GM23248 (cell line): ENCODE measurements around the gene TFEB. TPM values are rescaled to one million over a fixed set of nuclear protein-coding genes. Genes with fewer than 3 reads are reported as not detected.

Source experiments
- DNase-seq: peaks from one replicate; pipeline ENCODE4 v3.0.0-alpha.2; 2015
- H2AFZ ChIP-seq: fragments of 200-600 bp; sonication (generic); 2 replicates; pipeline ENCODE4 v1.6.1; 2016; ENCODE audit warnings: antibody characterized with exemption
- H3F3A ChIP-seq: fragments of 200-600 bp; sonication (generic); 2 replicates; pipeline ENCODE4 v1.6.1; 2016; ENCODE audit warnings: mild to moderate bottlenecking, antibody characterized with exemption, mixed run types; ENCODE audit not compliant: insufficient read depth
- H3K27ac ChIP-seq: fragments of 200-600 bp; sonication (generic); 2 replicates; pipeline ENCODE4 v1.5.1; 2016; ENCODE audit warnings: mild to moderate bottlenecking
- H3K27me3 ChIP-seq: fragments of 200-600 bp; sonication (generic); replicated peaks from 2 replicates; pipeline ENCODE4 v1.6.1; 2016; ENCODE audit warnings: mild to moderate bottlenecking; ENCODE audit not compliant: insufficient read depth
- H3K36me3 ChIP-seq: fragments of 200-600 bp; sonication (generic); 2 replicates; pipeline ENCODE4 v1.6.1; 2016; ENCODE audit warnings: low read depth, mild to moderate bottlenecking
- H3K4me1 ChIP-seq: fragments of 200-600 bp; sonication (generic); 2 replicates; pipeline ENCODE4 v1.6.1; 2016; ENCODE audit warnings: mild to moderate bottlenecking; ENCODE audit not compliant: insufficient read depth
- H3K4me2 ChIP-seq: fragments of 200-600 bp; sonication (generic); one replicate; pipeline ENCODE4 v1.6.1; 2016; ENCODE audit warnings: mild to moderate bottlenecking; ENCODE audit not compliant: unreplicated experiment
- H3K4me3 ChIP-seq: fragments of 200-600 bp; sonication (generic); 2 replicates; pipeline ENCODE4 v1.5.1; 2016; ENCODE audit warnings: mild to moderate bottlenecking
- H3K79me2 ChIP-seq: fragments of 200-600 bp; sonication (generic); 2 replicates; pipeline ENCODE4 v1.6.1; 2016; ENCODE audit warnings: mild to moderate bottlenecking; ENCODE audit not compliant: insufficient read depth
- H3K9ac ChIP-seq: fragments of 200-600 bp; sonication (generic); 2 replicates; pipeline ENCODE4 v1.6.1; 2016; ENCODE audit warnings: mild to moderate bottlenecking
- H3K9me2 ChIP-seq: fragments of 200-600 bp; sonication (generic); 2 replicates; pipeline ENCODE4 v1.6.1; 2016; ENCODE audit warnings: mixed run types, mild to moderate bottlenecking, moderate library complexity; ENCODE audit not compliant: insufficient read depth
- H3K9me3 ChIP-seq: fragments of 200-600 bp; sonication (generic); one replicate; pipeline ENCODE4 v1.6.1; 2017; ENCODE audit warnings: low read depth
- H4K20me1 ChIP-seq: fragments of 200-600 bp; sonication (generic); 2 replicates; pipeline ENCODE4 v1.6.0; 2016; ENCODE audit not compliant: insufficient read depth
- EZH2 ChIP-seq: fragments of 200-600 bp; sonication (generic); IDR thresholded peaks from 2 replicates; pipeline ENCODE4 v1.6.1; 2018; ENCODE audit warnings: antibody characterized with exemption, mild to moderate bottlenecking; ENCODE audit not compliant: insufficient read depth, poor library complexity, severe bottlenecking
- EZH2phosphoT487 ChIP-seq: fragments of 200-600 bp; sonication (generic); IDR thresholded peaks from 2 replicates; pipeline ENCODE4 v1.6.1; 2018; ENCODE audit warnings: antibody characterized with exemption, moderate library complexity, mild to moderate bottlenecking, low read depth; ENCODE audit not compliant: insufficient read depth
- WGBS, 2 experiments: methylation state at CpG; one replicate each; pipeline ENCODE4 v1.1.6; 2015 to 2017; ENCODE audit warnings: low lambda C conversion rate in 2 of 2, low coverage in 1 of 2; ENCODE audit errors: missing lambda C conversion rate in 2 of 2; 5-methylcytosine and 5-hydroxymethylcytosine counted together
- in situ Hi-C: fragments of 300-500 bp; cut with MboI; formaldehyde crosslinking; loops from 2 replicates; pipeline ENCODE4 v1.15.0; 2020
- polyA plus RNA-seq: library from polyadenylated mRNA; unstranded; fragments of >200 nt; fragmentation: Nextera tagmentation; extraction: Ambion mirVana; gene quantifications from 2 replicates; pipeline ENCODE4 v1.2.1, GENCODE V29; 2016
- total RNA-seq: library from RNA; depleted of rRNA; stranded (reverse); fragments of >200 nt; shearing (Covaris generic); gene quantifications from 2 replicates; pipeline ENCODE4 v1.2.3, GENCODE V29; 2014

TFEB gene
- total and polyA plus RNA-seq, 2 experiments from 2014 or later = 5.5 to 5.7 TPM

DNA sequence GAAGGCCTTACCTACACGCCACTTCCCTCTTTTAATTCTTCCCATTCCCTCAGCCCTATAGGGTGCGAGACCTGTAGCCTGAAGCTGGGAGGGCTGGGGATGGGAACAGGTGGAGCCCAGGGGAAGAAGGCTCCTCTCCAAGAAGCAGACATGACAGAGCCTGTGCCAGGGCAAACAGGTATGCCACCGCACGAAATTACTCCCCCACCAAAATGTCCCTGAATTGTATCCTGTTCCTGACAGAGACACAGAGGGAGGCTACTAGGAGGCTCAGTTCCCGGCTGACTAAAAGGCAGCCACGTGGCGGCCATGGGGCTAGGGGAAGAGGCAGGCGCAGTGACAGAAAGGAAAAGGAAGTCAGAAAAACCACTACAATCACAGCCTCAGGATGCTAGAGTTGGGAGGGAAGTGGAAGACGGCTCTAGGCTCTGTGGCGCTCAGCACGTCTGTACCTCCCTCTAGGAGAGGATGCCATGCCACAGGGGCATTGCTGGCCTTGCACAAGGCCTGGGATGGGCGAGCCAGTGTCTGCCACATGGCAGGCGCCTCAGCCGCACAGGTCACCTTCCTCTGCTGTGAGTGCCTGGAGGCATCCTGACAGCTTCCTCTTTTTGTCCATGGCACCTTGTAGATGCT lies 27.7 kb downstream of the TFEB start:
- Histone ChIP-seq H3F3A (0 out of 2 replicates have a peak, but pooled peaks cover 11% of the 10 kb centered on the region), H3K4me1 (peaks cover 20% of the 10 kb centered on the region), H4K20me1 (no peaks in the 10 kb centered on the region), H3K36me3 (no peaks in the 10 kb centered on the region), H3K9me3 (no peaks in the 10 kb centered on the region), H3K4me3 (no peak overlapping the region), H2AFZ (no peak overlapping the region), H3K4me2 (no peak overlapping the region), H3K9ac (no peak overlapping the region), H3K79me2 (no peaks in the 10 kb centered on the region), H3K9me2 (no peaks in the 10 kb centered on the region), H3K27ac (no peak overlapping the region), H3K27me3 (no peaks in the 10 kb centered on the region)
- DNase-seq = no peak
- in situ Hi-C loops = no loop called here
- TF ChIP-seq EZH2 (no peak), EZH2phosphoT487 (no peak)
- WGBS, 2 experiments = 88% methylated on average over 14 of the region's 14 CpGs

DNA sequence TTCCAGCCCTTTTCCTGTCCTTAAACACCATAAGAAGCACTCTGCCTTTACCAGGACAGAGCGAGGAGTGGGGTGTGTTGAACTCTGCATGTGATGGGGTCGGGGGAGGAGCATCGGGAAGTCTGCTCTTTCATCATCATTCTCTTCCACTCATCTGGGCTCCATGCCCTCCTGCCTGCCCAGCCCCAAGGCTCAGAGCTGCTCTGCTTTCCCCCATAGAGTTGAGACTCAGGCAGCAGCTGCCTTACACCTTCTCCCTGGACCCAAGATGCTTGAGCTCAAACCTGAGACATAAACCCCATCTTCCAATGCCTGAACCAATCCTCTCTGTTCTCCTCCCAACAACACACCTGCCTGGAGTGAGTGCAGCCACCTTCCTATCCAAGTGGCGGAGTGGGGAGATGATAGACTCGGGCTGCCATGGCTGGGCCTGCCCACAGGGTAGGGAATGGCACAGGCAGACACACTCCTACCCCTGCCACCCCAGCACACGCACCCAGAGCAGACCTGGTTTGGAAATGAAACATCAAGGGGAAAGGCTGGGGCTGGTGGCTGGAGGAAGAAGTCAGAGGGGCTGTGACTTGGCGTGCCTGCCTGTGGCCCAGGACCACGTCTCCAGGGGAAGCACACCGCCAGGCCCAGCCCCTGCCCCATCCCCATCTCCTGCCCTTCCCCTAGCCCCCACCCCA lies 28.4 kb downstream of the TFEB start:
- Histone ChIP-seq H3K9me3 (no peaks in the 10 kb centered on the region), H2AFZ (no peak overlapping the region), H3K27me3 (no peaks in the 10 kb centered on the region), H3K9me2 (no peaks in the 10 kb centered on the region), H3K36me3 (no peaks in the 10 kb centered on the region), H3K4me1 (peaks cover 18% of the 10 kb centered on the region), H3K9ac (peak overlapping the region; percentile 35; the same call in 1 of the 2 replicates), H3K4me3 (no peak overlapping the region), H3F3A (0 out of 2 replicates have a peak, but pooled peaks cover 11% of the 10 kb centered on the region), H3K27ac (peak overlapping the region; percentile 68), H4K20me1 (no peaks in the 10 kb centered on the region), H3K4me2 (peak overlapping the region; percentile 21), H3K79me2 (no peaks in the 10 kb centered on the region)
- peak; percentile 77 for DNase-seq
- WGBS, 2 experiments = 64 to 73% methylated on average over 7 to 9 of the region's 9 CpGs
- TF ChIP-seq EZH2 (no peak), EZH2phosphoT487 (no peak)
- in situ Hi-C loops = no loop called here

DNA sequence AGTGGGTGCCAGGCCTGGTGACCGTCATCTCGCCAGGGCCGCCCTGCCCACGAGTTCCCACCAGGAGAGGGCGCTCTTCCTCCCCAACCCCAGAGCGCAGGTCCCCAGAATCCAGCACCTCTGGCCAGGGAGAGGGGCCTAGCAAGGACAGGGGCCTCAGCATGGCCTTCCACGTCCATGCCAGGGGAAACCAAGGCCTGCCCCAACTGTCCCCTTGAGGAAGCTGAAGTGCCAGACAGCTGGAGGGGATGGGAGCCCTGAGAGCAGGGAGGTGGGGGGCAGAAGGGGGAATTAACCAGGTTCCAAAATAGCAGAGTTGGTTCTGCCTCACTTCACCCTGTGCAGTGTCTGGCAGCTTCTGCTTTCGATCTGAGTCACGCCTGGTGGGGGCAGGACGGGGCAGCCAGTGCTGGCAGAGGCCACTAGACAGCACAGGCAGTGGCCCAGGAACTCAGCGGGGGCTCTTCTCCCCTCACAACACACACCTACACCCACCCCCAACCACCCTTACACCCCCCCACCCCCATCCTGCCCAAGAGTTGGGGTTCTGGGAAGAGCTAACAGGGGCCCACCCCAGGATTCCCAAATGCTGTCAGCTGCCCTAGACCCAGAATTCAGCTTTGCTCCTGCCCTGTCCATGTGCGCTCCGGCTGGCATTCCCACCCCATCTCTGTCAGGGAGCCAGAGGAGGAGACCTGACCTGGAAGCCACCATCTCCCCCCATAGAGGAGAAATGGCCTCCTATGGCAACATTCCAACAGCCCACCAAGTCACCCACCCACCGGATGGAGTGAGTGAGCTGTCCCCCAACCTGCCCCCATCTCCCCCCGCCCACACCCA lies 29.2 kb downstream of the TFEB start:
- peaks cover 18% of the 10 kb centered on the region for H3K4me1 ChIP-seq
- 0 out of 2 replicates have a peak, but pooled peaks cover 11% of the 10 kb centered on the region for H3F3A ChIP-seq
- H3K9me3 ChIP-seq = no peaks in the 10 kb centered on the region
- H3K9me2 ChIP-seq = no peaks in the 10 kb centered on the region
- in situ Hi-C loops = no loop called here
- DNase-seq = peak; percentile 91
- peak overlapping the region; percentile 68 for H3K27ac ChIP-seq
- peak overlapping the region; percentile 69 for H3K9ac ChIP-seq
- no peak overlapping the region for H3K4me3 ChIP-seq
- no peaks in the 10 kb centered on the region for H3K79me2 ChIP-seq
- WGBS, 2 experiments = 4 to 5% methylated on average over 10 to 15 of the region's 15 CpGs
- peak overlapping the region; percentile 52 for H3K4me2 ChIP-seq
- no peaks in the 10 kb centered on the region for H4K20me1 ChIP-seq
- peak overlapping the region; percentile 66 for H2AFZ ChIP-seq
- TF ChIP-seq EZH2 (no peak), EZH2phosphoT487 (no peak)
- no peaks in the 10 kb centered on the region for H3K27me3 ChIP-seq
- no peaks in the 10 kb centered on the region for H3K36me3 ChIP-seq

DNA sequence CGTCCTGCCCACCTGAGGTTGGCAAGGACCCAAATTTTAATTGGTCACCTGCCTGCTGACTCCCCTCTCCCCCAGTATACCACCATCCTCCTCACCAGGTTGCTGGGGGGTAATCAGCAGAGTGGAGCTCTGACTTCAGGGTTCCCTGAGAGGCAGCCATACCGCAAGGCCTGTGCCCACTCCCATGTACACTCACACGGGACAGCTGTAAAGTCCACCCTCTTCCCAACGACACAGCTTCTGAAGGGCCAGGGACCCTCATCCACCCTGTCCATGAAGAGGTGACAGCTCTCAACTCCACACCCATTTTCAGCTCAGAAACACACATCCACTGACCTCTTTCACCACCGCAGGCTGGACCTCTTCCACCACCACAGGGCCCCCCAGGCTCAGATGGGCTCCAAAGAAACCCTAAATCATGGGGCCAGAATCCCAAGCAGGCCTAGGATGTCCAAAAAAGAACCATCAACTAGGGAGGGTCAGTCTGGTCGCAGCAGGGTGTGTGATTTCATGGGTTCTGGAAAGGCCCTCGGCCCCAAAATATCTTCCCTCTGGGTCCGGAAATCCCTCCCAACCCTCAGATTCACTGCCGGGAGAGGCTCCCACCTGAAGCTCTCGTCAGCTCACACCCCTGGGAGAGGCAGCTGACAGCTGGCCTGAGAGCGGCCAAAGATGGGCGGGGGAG lies 30.0 kb downstream of the TFEB start:
- Histone ChIP-seq H3K9me2 (no peaks in the 10 kb centered on the region), H3K4me2 (peak overlapping the region; percentile 52), H3K79me2 (no peaks in the 10 kb centered on the region), H3K36me3 (no peaks in the 10 kb centered on the region), H3K9ac (peak overlapping the region; percentile 69), H3K4me3 (no peak overlapping the region), H2AFZ (peak overlapping the region; percentile 66), H3F3A (0 out of 2 replicates have a peak, but pooled peaks cover 11% of the 10 kb centered on the region), H3K27ac (peak overlapping the region; percentile 68), H4K20me1 (no peaks in the 10 kb centered on the region), H3K4me1 (peaks cover 18% of the 10 kb centered on the region), H3K27me3 (no peaks in the 10 kb centered on the region), H3K9me3 (no peaks in the 10 kb centered on the region)
- DNase-seq = no peak
- in situ Hi-C loops = no loop called here
- TF ChIP-seq EZH2phosphoT487 (no peak), EZH2 (no peak)
- 39 to 48% methylated on average over 12 of the region's 12 CpGs for WGBS, 2 experiments
